Progenitor cell of endocrine pancreas (in vitro differentiated cells): ENCODE results near the gene TRIM39. TPM values are rescaled to one million over a fixed set of nuclear protein-coding genes. Genes with fewer than 3 reads are reported as not detected.
A peak's percentile ranks its signal among the peaks of the same experiment; 100 is the strongest.

Source experiments
- DNase-seq: peaks from one replicate; pipeline ENCODE4 v3.0.0; 2021; ENCODE audit warnings: low spot score; ENCODE audit not compliant: unreplicated experiment
- H3K27ac Mint-ChIP-seq: 2 replicates; pipeline ENCODE4 v1.8.0; 2021; ENCODE audit warnings: mild to moderate bottlenecking, moderate library complexity, mixed read lengths
- H3K27me3 Mint-ChIP-seq: 2 replicates; pipeline ENCODE4 v1.8.0; 2021; ENCODE audit warnings: mixed read lengths
- H3K36me3 Mint-ChIP-seq: 2 replicates; pipeline ENCODE4 v1.8.0; 2022; ENCODE audit warnings: mixed read lengths; ENCODE audit not compliant: insufficient read depth
- H3K4me1 Mint-ChIP-seq: 2 replicates; pipeline ENCODE4 v1.8.0; 2021; ENCODE audit warnings: low read depth, mixed read lengths
- H3K4me3 Mint-ChIP-seq: 2 replicates; pipeline ENCODE4 v1.8.0; 2021; ENCODE audit warnings: low read depth, mild to moderate bottlenecking, moderate library complexity, mixed read lengths
- H3K9me3 Mint-ChIP-seq: 2 replicates; pipeline ENCODE4 v1.8.0; 2021; ENCODE audit warnings: low read depth, mixed read lengths
- total RNA-seq: library from RNA; stranded (reverse); gene quantifications from 2 replicates; pipeline ENCODE4 v1.2.1, GENCODE V29; 2021
- TF ChIP-seq, protein P1 (sequence below): fragments of 200-600 bp; sonication (generic); IDR thresholded peaks from one replicate; pipeline ENCODE4 v1.5.0; 2021; ENCODE audit warnings: antibody characterized with exemption, mild to moderate bottlenecking; ENCODE audit not compliant: unreplicated experiment

Gene TRIM39
- total RNA-seq, 1 donor from 2014 or later = 17.9 TPM

DNA sequence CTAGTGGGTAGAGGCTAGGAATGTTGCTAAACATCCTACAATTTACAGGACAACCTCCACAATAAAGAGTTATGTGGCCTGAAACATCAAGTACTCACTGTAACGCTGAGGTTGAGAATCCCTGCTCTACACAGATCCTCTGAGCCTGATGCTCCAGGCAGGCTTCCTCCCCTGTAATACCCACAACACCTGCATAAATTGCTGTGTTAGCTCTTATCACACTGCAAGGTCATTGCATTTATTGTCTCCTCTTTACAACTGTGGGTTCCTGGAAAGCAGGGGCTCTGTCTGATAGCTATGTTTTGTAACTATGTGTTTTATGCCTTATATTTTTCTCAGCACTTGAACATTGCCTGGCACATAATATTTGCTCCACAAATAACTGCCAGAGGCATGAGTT, 29.8 kb downstream of the TRIM39 start:
- DNase-seq = no peak
- peaks cover 48% of the 10 kb centered on the region for H3K27me3 Mint-ChIP-seq
- TF ChIP-seq, protein P1, sequence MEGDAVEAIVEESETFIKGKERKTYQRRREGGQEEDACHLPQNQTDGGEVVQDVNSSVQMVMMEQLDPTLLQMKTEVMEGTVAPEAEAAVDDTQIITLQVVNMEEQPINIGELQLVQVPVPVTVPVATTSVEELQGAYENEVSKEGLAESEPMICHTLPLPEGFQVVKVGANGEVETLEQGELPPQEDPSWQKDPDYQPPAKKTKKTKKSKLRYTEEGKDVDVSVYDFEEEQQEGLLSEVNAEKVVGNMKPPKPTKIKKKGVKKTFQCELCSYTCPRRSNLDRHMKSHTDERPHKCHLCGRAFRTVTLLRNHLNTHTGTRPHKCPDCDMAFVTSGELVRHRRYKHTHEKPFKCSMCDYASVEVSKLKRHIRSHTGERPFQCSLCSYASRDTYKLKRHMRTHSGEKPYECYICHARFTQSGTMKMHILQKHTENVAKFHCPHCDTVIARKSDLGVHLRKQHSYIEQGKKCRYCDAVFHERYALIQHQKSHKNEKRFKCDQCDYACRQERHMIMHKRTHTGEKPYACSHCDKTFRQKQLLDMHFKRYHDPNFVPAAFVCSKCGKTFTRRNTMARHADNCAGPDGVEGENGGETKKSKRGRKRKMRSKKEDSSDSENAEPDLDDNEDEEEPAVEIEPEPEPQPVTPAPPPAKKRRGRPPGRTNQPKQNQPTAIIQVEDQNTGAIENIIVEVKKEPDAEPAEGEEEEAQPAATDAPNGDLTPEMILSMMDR = no peak

DNA sequence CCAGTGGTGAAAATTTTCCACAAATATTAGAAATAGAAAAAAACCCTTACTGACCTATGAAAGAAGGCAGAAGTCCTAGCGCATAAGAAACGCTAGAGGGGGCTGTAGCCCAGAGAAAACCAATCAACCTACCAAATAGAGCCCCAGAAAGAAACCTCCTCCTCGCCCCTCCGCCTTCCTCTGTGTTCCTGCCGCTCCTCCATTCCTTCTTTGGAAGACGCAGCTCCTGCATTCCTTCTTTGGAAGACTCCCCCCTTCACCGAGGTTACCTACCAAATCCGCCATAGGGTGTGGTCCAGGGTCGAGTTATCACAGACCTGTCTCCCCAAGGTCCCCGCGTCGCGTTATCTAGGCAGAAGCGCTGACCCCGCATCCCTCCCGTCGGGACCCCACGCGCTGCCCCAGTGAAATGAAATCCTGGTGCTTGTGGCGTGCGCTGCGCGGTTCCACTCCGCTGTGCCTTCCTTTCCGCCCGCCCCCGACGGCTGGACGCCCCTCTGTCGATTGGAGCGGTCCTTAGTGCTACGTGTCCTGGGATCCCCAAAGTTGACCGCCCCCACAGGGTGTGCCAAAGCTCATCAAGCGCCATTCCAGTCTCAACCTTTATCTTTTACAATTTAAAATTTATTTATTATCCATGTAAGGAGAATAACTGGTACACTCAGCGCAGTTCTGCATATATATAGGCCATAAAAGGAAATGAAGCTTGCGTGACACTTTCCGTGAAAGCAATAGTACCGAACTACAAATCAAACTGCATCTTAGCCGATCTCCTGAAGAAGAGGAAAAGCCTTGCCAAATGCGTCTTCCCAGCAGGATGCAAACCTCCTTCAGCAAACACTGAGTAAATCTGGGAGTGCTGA, 31.2 kb downstream of the TRIM39 start:
- peak overlapping the region; percentile 58 for H3K27ac Mint-ChIP-seq
- H3K9me3 Mint-ChIP-seq = no peaks in the 10 kb centered on the region
- peaks cover 1% of the 10 kb centered on the region for H3K4me1 Mint-ChIP-seq
- TF ChIP-seq, protein P1 = peak; percentile 87
- H3K36me3 Mint-ChIP-seq = no peaks in the 10 kb centered on the region
- peak; percentile 28 for DNase-seq
- peak overlapping the region; percentile 62 for H3K4me3 Mint-ChIP-seq
- peaks cover 57% of the 10 kb centered on the region for H3K27me3 Mint-ChIP-seq

More for the DNA sequence above, 29.8 kb downstream of the TRIM39 start:
- Mint-ChIP-seq H3K4me1 (peaks cover 1% of the 10 kb centered on the region), H3K36me3 (no peaks in the 10 kb centered on the region), H3K4me3 (no peak overlapping the region), H3K27ac (no peak overlapping the region), H3K9me3 (no peaks in the 10 kb centered on the region)

DNA sequence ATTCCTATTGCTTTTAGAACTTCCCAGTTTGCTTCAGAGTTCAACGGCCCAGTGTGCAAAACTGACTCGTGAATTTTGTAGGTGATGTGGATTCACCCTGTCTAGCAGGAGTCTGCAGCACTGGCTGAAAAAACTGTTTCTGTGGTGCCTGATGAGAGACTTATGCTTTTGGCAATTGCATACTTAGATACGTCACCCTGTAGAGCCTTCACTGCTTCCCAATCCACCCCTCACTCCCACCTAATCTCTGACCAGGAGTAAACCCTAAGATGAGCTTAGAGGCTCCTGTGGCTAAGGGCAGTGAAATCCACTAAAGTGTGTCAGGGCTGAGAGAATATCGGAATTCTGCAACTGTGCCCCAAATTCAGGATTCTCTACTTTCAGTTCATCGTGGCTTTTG, 32.5 kb downstream of the TRIM39 start:
- Mint-ChIP-seq H3K4me3 (no peak overlapping the region), H3K36me3 (no peaks in the 10 kb centered on the region), H3K27ac (no peak overlapping the region), H3K4me1 (peaks cover 1% of the 10 kb centered on the region), H3K27me3 (peaks cover 57% of the 10 kb centered on the region), H3K9me3 (no peaks in the 10 kb centered on the region)
- no peak for DNase-seq
- TF ChIP-seq, protein P1 = no peak

DNA sequence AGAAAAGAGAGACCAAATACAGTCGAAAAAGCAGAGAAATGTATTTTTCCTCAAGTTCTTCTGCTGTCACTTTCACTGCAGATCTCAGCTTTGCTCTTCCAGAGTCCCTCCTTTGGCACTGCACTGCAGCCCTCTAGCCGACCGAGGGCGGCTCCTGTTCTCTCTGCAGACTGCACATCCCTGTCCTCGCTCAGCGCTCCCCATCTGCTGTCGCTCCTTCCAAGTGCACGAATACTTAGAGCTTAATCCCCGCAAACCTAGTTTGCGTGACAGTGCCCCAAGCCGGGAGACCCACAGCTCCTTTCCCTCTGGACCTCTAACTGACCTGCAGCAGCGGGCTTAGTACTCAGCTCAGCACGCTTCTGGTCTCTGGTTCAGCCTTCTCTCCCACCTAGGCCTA, 33.4 kb downstream of the TRIM39 start:
- TF ChIP-seq, protein P1 = no peak
- H3K27me3 Mint-ChIP-seq = peaks cover 61% of the 10 kb centered on the region
- no peak overlapping the region for H3K4me3 Mint-ChIP-seq
- no peak overlapping the region for H3K27ac Mint-ChIP-seq
- H3K4me1 Mint-ChIP-seq = peaks cover 1% of the 10 kb centered on the region
- H3K36me3 Mint-ChIP-seq = no peaks in the 10 kb centered on the region
- no peaks in the 10 kb centered on the region for H3K9me3 Mint-ChIP-seq
- no peak for DNase-seq

DNA sequence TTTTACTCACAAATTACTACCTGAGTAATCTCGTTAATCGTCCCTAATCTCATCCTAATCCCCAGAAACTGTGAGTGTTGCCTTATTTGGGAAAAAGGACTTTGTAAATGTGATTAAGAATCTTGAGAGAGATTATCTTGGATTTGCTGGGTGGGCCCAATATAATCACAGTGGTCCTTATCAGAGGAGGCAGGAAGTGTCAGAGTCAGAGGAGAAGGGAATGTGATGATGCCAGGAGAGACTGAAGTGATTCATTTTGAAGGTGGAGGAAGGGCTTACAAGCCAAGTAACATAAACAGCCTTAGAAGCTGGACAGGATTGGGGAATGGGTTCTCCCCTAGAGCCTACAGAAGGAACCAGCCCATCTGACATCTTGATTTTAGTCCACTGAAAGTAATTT, 34.9 kb downstream of the TRIM39 start:
- Mint-ChIP-seq H3K4me3 (no peak overlapping the region), H3K36me3 (no peaks in the 10 kb centered on the region), H3K4me1 (peaks cover 1% of the 10 kb centered on the region), H3K27me3 (peaks cover 75% of the 10 kb centered on the region), H3K9me3 (no peaks in the 10 kb centered on the region), H3K27ac (no peak overlapping the region)
- TF ChIP-seq, protein P1 = no peak
- no peak for DNase-seq
